IMR-90 (cell line): Measurements from ENCODE around the gene CASP6. TPM values are rescaled to one million over a fixed set of nuclear protein-coding genes. Genes with fewer than 3 reads are reported as not detected.
A peak's percentile ranks its signal among the peaks of the same experiment; 100 is the strongest.

ENCODE experiments used
- ATAC-seq: fragments of 200-7000 bp; cut with Tn5 transposase; 2 replicates; pipeline ENCODE4 v1.9.1; 2020; ENCODE audit warnings: low read depth, mild to moderate bottlenecking, moderate library complexity
- BruUV-seq: library from RNA; stranded (reverse); fragments of 400-500 nt; replicated peaks from 2 replicates; lab custom pipeline; 2021; lab: Mats Ljungman, UMichigan
- CTCF ChIA-PET: fragments of 300-600 bp; formaldehyde crosslinking; extraction: SDS; loops from one replicate; lab custom pipeline; 2021; ENCODE audit warnings: antibody characterized with exemption; lab: Yijun Ruan, JAX
- POLR2A ChIA-PET: fragments of 300-600 bp; sonication (Branson Sonifier 250); formaldehyde crosslinking; loops from one replicate; lab custom pipeline; 2022; ENCODE audit warnings: antibody characterized with exemption; ENCODE audit not compliant: unreplicated experiment; lab: Charles Lee
- DNase-seq: peaks from one replicate; pipeline ENCODE4 v3.0.0; 2013
- H2AFZ ChIP-seq: replicated peaks from 2 replicates; pipeline ENCODE3; 2013; ENCODE audit warnings: low read length, mild to moderate bottlenecking; ENCODE audit not compliant: poor library complexity
- H2AK5ac ChIP-seq: 2 replicates; pipeline ENCODE4 v1.6.1; 2013; ENCODE audit warnings: low read depth, low read length, inconsistent platforms
- H2AK9ac ChIP-seq: replicated peaks from 2 replicates; pipeline ENCODE3; 2013; ENCODE audit warnings: mild to moderate bottlenecking, low read depth, low read length, moderate library complexity; ENCODE audit not compliant: poor library complexity
- H2BK120ac ChIP-seq: 2 replicates; pipeline ENCODE4 v1.6.1; 2013; ENCODE audit warnings: low read depth, low read length, inconsistent platforms
- H2BK15ac ChIP-seq: 3 replicates; pipeline ENCODE4 v1.6.1; 2013; ENCODE audit warnings: low read depth, low read length, inconsistent platforms
- H2BK20ac ChIP-seq: 2 replicates; pipeline ENCODE4 v1.6.1; 2013; ENCODE audit warnings: low read depth, mild to moderate bottlenecking, inconsistent platforms, low read length, moderate library complexity
- H2BK5ac ChIP-seq: 2 replicates; pipeline ENCODE4 v1.6.1; 2013; ENCODE audit warnings: mild to moderate bottlenecking, low read depth, low read length, inconsistent platforms; ENCODE audit not compliant: poor library complexity, severe bottlenecking
- H3K14ac ChIP-seq: replicated peaks from 2 replicates; pipeline ENCODE4 v1.6.1; 2013; ENCODE audit warnings: low read depth, low read length, inconsistent platforms
- H3K18ac ChIP-seq: 2 replicates; pipeline ENCODE4 v1.6.1; 2013; ENCODE audit warnings: low read depth, low read length, control low read depth
- H3K23ac ChIP-seq: 2 replicates; pipeline ENCODE4 v1.6.1; 2013; ENCODE audit warnings: low read depth, low read length, inconsistent platforms
- H3K27ac ChIP-seq: 2 replicates; pipeline ENCODE4 v1.5.1; 2013; ENCODE audit warnings: mild to moderate bottlenecking, control low read depth, low read length; ENCODE audit not compliant: insufficient read depth
- H3K27me3 ChIP-seq: 2 replicates; pipeline ENCODE4 v1.6.1; 2013; ENCODE audit warnings: low read length; ENCODE audit not compliant: control insufficient read depth, insufficient read depth
- H3K36me3 ChIP-seq: 2 replicates; pipeline ENCODE4 v1.6.1; 2013; ENCODE audit warnings: low read length, mixed read lengths; ENCODE audit not compliant: control insufficient read depth, insufficient read depth
- H3K4ac ChIP-seq: 2 replicates; pipeline ENCODE4 v1.6.1; 2013; ENCODE audit warnings: low read depth, low read length, inconsistent platforms
- H3K4me1 ChIP-seq: 2 replicates; pipeline ENCODE4 v1.6.1; 2013; ENCODE audit warnings: low read length, mixed read lengths; ENCODE audit not compliant: control insufficient read depth, insufficient read depth
- H3K4me2 ChIP-seq: 2 replicates; pipeline ENCODE4 v1.6.1; 2013; ENCODE audit warnings: low read depth, mild to moderate bottlenecking, control low read depth, low read length, moderate library complexity
- H3K4me3 ChIP-seq: 2 replicates; pipeline ENCODE4 v1.5.1; 2013; ENCODE audit warnings: low read depth, mild to moderate bottlenecking, control low read depth, low read length, moderate library complexity; ENCODE audit not compliant: insufficient read depth
- H3K56ac ChIP-seq: 2 replicates; pipeline ENCODE4 v1.6.1; 2013; ENCODE audit warnings: low read length, inconsistent platforms; ENCODE audit not compliant: insufficient read depth; ENCODE audit errors: extremely low read depth
- H3K79me1 ChIP-seq, 2 experiments: 2 replicates each; pipeline ENCODE4 v1.6.1; 2013; ENCODE audit warnings: low read length in 2 of 2, inconsistent platforms in 1 of 2, low read depth in 1 of 2
- H3K9ac ChIP-seq: 2 replicates; pipeline ENCODE4 v1.6.1; 2013; ENCODE audit warnings: low read depth, low read length, control low read depth
- H3K9me1 ChIP-seq: 2 replicates; pipeline ENCODE4 v1.6.1; 2013; ENCODE audit warnings: low read length, inconsistent platforms; ENCODE audit not compliant: insufficient read depth
- H3K9me3 ChIP-seq: 2 replicates; pipeline ENCODE4 v1.6.1; 2013; ENCODE audit warnings: low read length; ENCODE audit not compliant: control insufficient read depth, insufficient read depth
- H4K20me1 ChIP-seq: 2 replicates; pipeline ENCODE4 v1.6.1; 2013; ENCODE audit warnings: low read length, inconsistent platforms; ENCODE audit not compliant: insufficient read depth
- H4K5ac ChIP-seq: 2 replicates; pipeline ENCODE4 v1.6.1; 2013; ENCODE audit warnings: mild to moderate bottlenecking, low read depth, low read length, control low read depth
- H4K8ac ChIP-seq, 2 experiments: 2 replicates each; pipeline ENCODE4 v1.6.1; 2013; ENCODE audit warnings: low read depth in 2 of 2, low read length in 2 of 2, control low read depth in 1 of 2, inconsistent platforms in 1 of 2
- H4K91ac ChIP-seq: 2 replicates; pipeline ENCODE4 v1.6.1; 2013; ENCODE audit warnings: low read depth, low read length, inconsistent platforms; ENCODE audit not compliant: insufficient read depth
- BHLHE40 ChIP-seq: fragments of 150-350 bp; IDR thresholded peaks from 2 replicates; pipeline ENCODE4 v1.6.1; 2016; ENCODE audit warnings: mild to moderate bottlenecking, low read depth, low read length
- CTCF ChIP-seq: conservative IDR thresholded peaks from 2 replicates; pipeline ENCODE4 v1.5.1; 2012; ENCODE audit warnings: mild to moderate bottlenecking, low read depth, low read length, improper control_type of control experiment
- ELK1 ChIP-seq: fragments of 150-350 bp; IDR thresholded peaks from 2 replicates; pipeline ENCODE4 v1.6.1; 2016; ENCODE audit warnings: low read depth, mild to moderate bottlenecking, low read length, moderate library complexity, borderline replicate concordance
- FOS ChIP-seq: fragments of 150-350 bp; IDR thresholded peaks from 2 replicates; pipeline ENCODE4 v1.6.1; 2016; ENCODE audit warnings: low read depth, low read length
- MXI1 ChIP-seq: IDR thresholded peaks from 2 replicates; pipeline ENCODE4 v1.6.1; 2012; ENCODE audit warnings: low read depth, mild to moderate bottlenecking, low read length, moderate library complexity, borderline replicate concordance
- NFE2L2 ChIP-seq: fragments of 150-350 bp; IDR thresholded peaks from 2 replicates; pipeline ENCODE4 v1.6.1; 2016; ENCODE audit warnings: low read depth, mild to moderate bottlenecking, low read length
- POLR2A ChIP-seq: IDR thresholded peaks from 2 replicates; pipeline ENCODE4 v1.6.1; 2012; ENCODE audit warnings: mild to moderate bottlenecking, low read depth, low read length
- RAD21 ChIP-seq: IDR thresholded peaks from 2 replicates; pipeline ENCODE4 v1.6.1; 2012; ENCODE audit warnings: low read length, improper control_type of control experiment
- RFX5 ChIP-seq: IDR thresholded peaks from 2 replicates; pipeline ENCODE4 v1.8.0; 2012; ENCODE audit warnings: low read depth, mild to moderate bottlenecking, low read length, moderate library complexity
- WGBS, 2 experiments: methylation state at CpG; one replicate each; pipeline versions ENCODE4 v1.1.5 to v1.1.7; 2013; ENCODE audit warnings: missing lambda C conversion rate in 2 of 2; ENCODE audit not compliant: insufficient read length in 1 of 2; ENCODE audit errors: extremely low coverage in 2 of 2; 5-methylcytosine and 5-hydroxymethylcytosine counted together
- dilution Hi-C: fragments of 300-500 bp; cut with HindIII; formaldehyde crosslinking; loops from one replicate; pipeline ENCODE4 v1.14.3; 2018; ENCODE audit warnings: low sequenced_read_pairs; ENCODE audit not compliant: unreplicated experiment
- in situ Hi-C: fragments of 300-500 bp; cut with MboI; formaldehyde crosslinking; loops from 3 replicates; pipeline ENCODE4 v1.14.3; 2019; ENCODE audit warnings: low sequenced_read_pairs, inconsistent platforms, mixed read lengths
- intact Hi-C: fragments of 100-400 bp; cut with micrococcal nuclease; formaldehyde crosslinking; loops from 2 replicates; pipeline ENCODE4 v1.10.0; 2022
- polyA plus RNA-seq, 3 experiments: library from polyadenylated mRNA; depleted of rRNA; stranded (reverse); fragments of >200 nt; gene quantifications; 2 replicates each; pipeline ENCODE4 v1.2.3, GENCODE V29; 2012; ENCODE audit warnings: low replicate concordance in 1 of 3
- total RNA-seq: library from RNA; depleted of rRNA; stranded (reverse); fragments of >200 nt; gene quantifications from 2 replicates; pipeline ENCODE4 v1.2.3, GENCODE V29; 2012

CASP6 gene
- total and polyA plus RNA-seq, 2 of the 4 experiments (the other 2 are of a cell fraction), result 25.0 to 44.1 TPM

DNA sequence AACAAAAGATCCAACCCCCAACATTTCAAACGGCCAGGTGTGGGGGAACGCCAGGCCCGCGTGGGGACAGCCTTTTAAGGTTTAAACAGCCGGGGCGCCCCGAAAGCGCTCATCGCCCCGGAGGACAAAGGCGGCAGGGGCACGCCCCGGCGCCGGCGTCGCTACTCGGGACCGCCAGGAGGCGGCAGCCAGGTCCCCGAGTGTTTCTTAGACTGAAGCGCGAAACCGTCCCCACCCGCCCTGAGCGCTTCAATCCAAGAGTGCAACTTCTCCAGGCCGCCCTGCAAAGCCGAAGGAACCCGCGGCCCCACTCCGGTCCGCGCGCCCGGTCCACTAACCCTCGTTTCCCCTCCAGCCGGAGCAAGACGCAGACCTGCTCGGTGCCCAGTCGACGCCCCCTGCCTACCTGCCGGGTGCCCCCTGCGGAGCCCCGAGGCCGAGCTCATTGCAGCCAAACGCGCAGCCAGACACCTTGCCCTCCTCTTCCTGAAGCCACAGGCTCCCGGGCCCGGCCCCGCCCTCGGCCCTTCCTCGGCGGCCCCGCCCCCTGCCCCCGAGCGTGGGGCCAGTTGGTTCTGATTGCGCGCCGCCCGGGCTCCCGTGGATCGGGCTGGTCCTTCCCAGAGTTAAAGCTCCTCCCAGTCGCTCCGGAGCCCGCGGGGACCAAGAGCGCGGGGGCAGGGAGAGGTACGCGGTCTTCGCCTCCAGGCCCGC, at the start of gene CASP6 (continued):
- TF ChIP-seq ELK1 (no peak), RAD21 (peak; percentile 56), NFE2L2 (no peak)

- no peaks in the 10 kb centered on the region for H3K9me3 ChIP-seq
- no peak overlapping the region for H3K27ac ChIP-seq
- H4K5ac ChIP-seq, result no peak overlapping the region
- no peaks in the 10 kb centered on the region for H4K20me1 ChIP-seq
- TF ChIP-seq FOS (no peak), ELK1 (no peak), MXI1 (no peak), CTCF (no peak), BHLHE40 (no peak), POLR2A (no peak), RFX5 (no peak)
- no peaks in the 10 kb centered on the region for H3K9me1 ChIP-seq
- H2AK5ac ChIP-seq, result no peak overlapping the region
- H3K14ac ChIP-seq, result no peak overlapping the region
- ATAC-seq, result no peak
- no peak overlapping the region for H2BK20ac ChIP-seq
- no peak overlapping the region for H3K18ac ChIP-seq
- no peak overlapping the region for H2BK15ac ChIP-seq
- no peak overlapping the region for H3K4ac ChIP-seq
- dilution Hi-C loops, result no loop called here
- H3K9ac ChIP-seq, result no peak overlapping the region
- no peak overlapping the region for H3K23ac ChIP-seq
- WGBS, 2 experiments, result no CpG with 5 or more reads among the region's 1 CpG
- BruUV-seq, result no TSS peak
- no peaks in the 10 kb centered on the region for H3K36me3 ChIP-seq
- H3K4me1 ChIP-seq, result no peaks in the 10 kb centered on the region
- H4K8ac ChIP-seq, result no peak overlapping the region
- no peak overlapping the region for H2AFZ ChIP-seq
- POLR2A ChIA-PET, result no interaction called here
- H3K4me3 ChIP-seq, result no peak overlapping the region
- CTCF ChIA-PET, result no interaction called here
- H3K79me1 ChIP-seq, result no peaks in the 10 kb centered on the region
- H4K91ac ChIP-seq, result no peak overlapping the region
- no peak for DNase-seq
- no peak overlapping the region for H2BK120ac ChIP-seq
- no peak overlapping the region for H2BK5ac ChIP-seq
- H2AK9ac ChIP-seq, result no peak overlapping the region
- in situ Hi-C loops, result no loop called here
- no peak overlapping the region for H3K4me2 ChIP-seq
- intact Hi-C loops, result no loop called here
- H3K27me3 ChIP-seq, result no peaks in the 10 kb centered on the region
- no peak overlapping the region for H3K56ac ChIP-seq
Measured at GRCh38 chr4:109752525-109752924, 49.3 kb upstream of the CASP6 start.
